Astrocyte (in vitro differentiated cells and primary cell): ENCODE data around the gene PROKR2. TPM values are rescaled to one million over a fixed set of nuclear protein-coding genes. Genes with fewer than 3 reads are reported as not detected.

Experiments
- DNase-seq: peaks from one replicate; pipeline ENCODE4 v3.0.0-alpha.2; 2010; ENCODE audit warnings: low read depth
- FAIRE-seq: peaks from 2 replicates; lab custom pipeline; 2011; peaks lifted over from hg19 to GRCh38; lab: Jason Lieb, UNC
- H2AFZ ChIP-seq: 2 replicates; pipeline ENCODE4 v1.6.0; 2012; ENCODE audit warnings: low read depth, low read length, inconsistent platforms
- H3K27ac ChIP-seq: 2 replicates; pipeline ENCODE4 v1.5.1; 2011; ENCODE audit warnings: low read depth, low read length, inconsistent platforms
- H3K27me3 ChIP-seq: 2 replicates; pipeline ENCODE4 v1.6.0; 2011; ENCODE audit warnings: low read length, inconsistent platforms; ENCODE audit not compliant: insufficient read depth
- H3K36me3 ChIP-seq: 2 replicates; pipeline ENCODE4 v1.5.1; 2011; ENCODE audit warnings: low read length, inconsistent platforms; ENCODE audit not compliant: insufficient read depth
- H3K4me1 ChIP-seq: 2 replicates; pipeline ENCODE4 v1.5.1; 2011; ENCODE audit warnings: low read length, inconsistent platforms; ENCODE audit not compliant: insufficient read depth
- H3K4me2 ChIP-seq: 2 replicates; pipeline ENCODE4 v1.6.0; 2012; ENCODE audit warnings: low read length, inconsistent platforms
- H3K4me3 ChIP-seq: 2 replicates; pipeline ENCODE4 v1.5.1; 2011; ENCODE audit warnings: low read depth, mild to moderate bottlenecking, low read length, inconsistent platforms; ENCODE audit not compliant: insufficient read depth
- H3K79me2 ChIP-seq: 2 replicates; pipeline ENCODE4 v1.6.0; 2012; ENCODE audit warnings: mild to moderate bottlenecking, low read length, inconsistent platforms; ENCODE audit not compliant: insufficient read depth
- H3K9ac ChIP-seq: 2 replicates; pipeline ENCODE4 v1.6.0; 2012; ENCODE audit warnings: mild to moderate bottlenecking, low read length, inconsistent platforms
- H3K9me3 ChIP-seq: 2 replicates; pipeline ENCODE4 v1.5.1; 2012; ENCODE audit warnings: low read depth, mild to moderate bottlenecking, low read length, inconsistent platforms; ENCODE audit not compliant: insufficient read depth
- H4K20me1 ChIP-seq: 2 replicates; pipeline ENCODE4 v1.6.0; 2012; ENCODE audit warnings: low read length, inconsistent platforms; ENCODE audit not compliant: insufficient read depth
- H3K27ac Mint-ChIP-seq: one replicate; pipeline ENCODE4 v1.8.0; 2021; ENCODE audit warnings: mild to moderate bottlenecking, mixed read lengths; ENCODE audit not compliant: unreplicated experiment
- H3K27me3 Mint-ChIP-seq: one replicate; pipeline ENCODE4 v1.8.0; 2021; ENCODE audit warnings: low read depth, mixed read lengths; ENCODE audit not compliant: unreplicated experiment
- H3K36me3 Mint-ChIP-seq: one replicate; pipeline ENCODE4 v1.8.0; 2021; ENCODE audit warnings: low read depth, mixed read lengths; ENCODE audit not compliant: unreplicated experiment
- H3K4me1 Mint-ChIP-seq: one replicate; pipeline ENCODE4 v1.8.0; 2021; ENCODE audit warnings: low read depth, mixed read lengths; ENCODE audit not compliant: unreplicated experiment
- H3K4me3 Mint-ChIP-seq: one replicate; pipeline ENCODE4 v1.8.0; 2021; ENCODE audit warnings: mild to moderate bottlenecking, moderate library complexity, mixed read lengths; ENCODE audit not compliant: unreplicated experiment
- H3K9me3 Mint-ChIP-seq: one replicate; pipeline ENCODE4 v1.8.0; 2021; ENCODE audit warnings: mild to moderate bottlenecking, mixed read lengths; ENCODE audit not compliant: unreplicated experiment
- EZH2 ChIP-seq: IDR thresholded peaks from 2 replicates; pipeline ENCODE4 v1.6.1; 2012; ENCODE audit warnings: mild to moderate bottlenecking, low read length, inconsistent platforms; ENCODE audit not compliant: insufficient read depth
- total RNA-seq: library from RNA; stranded (reverse); gene quantifications from 2 replicates; pipeline ENCODE4 v1.2.1, GENCODE V29; 2021
- TF ChIP-seq, protein P1 (sequence below): IDR thresholded peaks from 2 replicates; pipeline ENCODE4 v1.5.1; 2011; ENCODE audit warnings: low read depth, mild to moderate bottlenecking, inconsistent platforms, low read length, moderate library complexity; ENCODE audit not compliant: insufficient read depth

The PROKR2 gene
- total RNA-seq, 1 donor from 2014 or later = not detected

DNA sequence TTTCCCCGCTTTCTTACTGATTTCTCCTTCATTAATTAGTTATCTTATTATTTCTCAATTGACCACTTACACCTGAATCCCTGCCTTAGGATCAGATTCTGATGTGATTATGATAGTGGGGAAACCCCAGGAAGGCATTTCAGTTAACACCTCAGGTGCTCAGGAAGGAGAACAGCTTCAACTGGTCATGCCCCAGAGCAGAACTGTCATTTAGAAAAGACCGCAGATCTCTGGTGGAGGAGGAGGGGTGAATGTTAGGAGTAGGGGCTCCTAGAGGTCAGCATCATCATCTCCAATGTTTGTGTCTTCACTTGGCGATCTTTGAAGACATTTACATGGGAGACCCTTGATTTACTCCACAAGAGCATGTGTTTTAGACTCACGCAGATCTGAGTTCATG, 44.5 kb downstream of the PROKR2 start:
- Mint-ChIP-seq H3K4me1 (no peaks in the 10 kb centered on the region), H3K4me3 (no peak overlapping the region), H3K27ac (no peak overlapping the region), H3K36me3 (no peaks in the 10 kb centered on the region), H3K27me3 (peaks cover 28% of the 10 kb centered on the region), H3K9me3 (peaks cover 6% of the 10 kb centered on the region)
- no peaks in the 10 kb centered on the region for H3K4me1 ChIP-seq
- FAIRE-seq (no peak), DNase-seq (no peak)
- TF ChIP-seq, protein P1, sequence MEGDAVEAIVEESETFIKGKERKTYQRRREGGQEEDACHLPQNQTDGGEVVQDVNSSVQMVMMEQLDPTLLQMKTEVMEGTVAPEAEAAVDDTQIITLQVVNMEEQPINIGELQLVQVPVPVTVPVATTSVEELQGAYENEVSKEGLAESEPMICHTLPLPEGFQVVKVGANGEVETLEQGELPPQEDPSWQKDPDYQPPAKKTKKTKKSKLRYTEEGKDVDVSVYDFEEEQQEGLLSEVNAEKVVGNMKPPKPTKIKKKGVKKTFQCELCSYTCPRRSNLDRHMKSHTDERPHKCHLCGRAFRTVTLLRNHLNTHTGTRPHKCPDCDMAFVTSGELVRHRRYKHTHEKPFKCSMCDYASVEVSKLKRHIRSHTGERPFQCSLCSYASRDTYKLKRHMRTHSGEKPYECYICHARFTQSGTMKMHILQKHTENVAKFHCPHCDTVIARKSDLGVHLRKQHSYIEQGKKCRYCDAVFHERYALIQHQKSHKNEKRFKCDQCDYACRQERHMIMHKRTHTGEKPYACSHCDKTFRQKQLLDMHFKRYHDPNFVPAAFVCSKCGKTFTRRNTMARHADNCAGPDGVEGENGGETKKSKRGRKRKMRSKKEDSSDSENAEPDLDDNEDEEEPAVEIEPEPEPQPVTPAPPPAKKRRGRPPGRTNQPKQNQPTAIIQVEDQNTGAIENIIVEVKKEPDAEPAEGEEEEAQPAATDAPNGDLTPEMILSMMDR = no peak
- TF ChIP-seq EZH2 = no peak
- H3K4me2 ChIP-seq = no peak overlapping the region
- H3K9me3 ChIP-seq = no peaks in the 10 kb centered on the region
- H3K36me3 ChIP-seq = no peaks in the 10 kb centered on the region
- H4K20me1 ChIP-seq = no peaks in the 10 kb centered on the region
- H2AFZ ChIP-seq = no peak overlapping the region
- no peak overlapping the region for H3K4me3 ChIP-seq
- no peak overlapping the region for H3K27ac ChIP-seq
- H3K9ac ChIP-seq = no peak overlapping the region
- H3K27me3 ChIP-seq = no peaks in the 10 kb centered on the region
- H3K79me2 ChIP-seq = no peaks in the 10 kb centered on the region

DNA sequence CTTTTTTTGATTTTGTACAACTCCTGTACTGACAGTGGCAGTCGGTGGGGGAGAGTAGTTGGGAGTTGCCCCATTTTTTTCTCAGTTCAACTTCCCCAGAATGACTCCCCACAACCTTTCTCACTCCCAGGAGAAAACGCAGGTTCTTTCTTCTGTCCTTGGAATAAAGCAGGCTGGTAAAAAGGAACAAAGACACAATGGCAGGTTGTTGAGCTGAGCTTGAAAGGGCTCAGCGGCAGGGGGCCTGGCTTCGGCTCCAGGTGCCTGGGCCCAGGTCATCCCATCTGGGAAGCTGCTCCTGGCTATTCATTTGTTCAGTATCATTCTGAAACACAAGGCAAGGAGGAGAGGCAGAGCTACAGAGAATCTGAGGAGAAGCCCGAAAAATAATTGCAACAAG, 46.2 kb downstream of the PROKR2 start:
- H3K27ac Mint-ChIP-seq = no peak overlapping the region
- H3K4me3 Mint-ChIP-seq = no peak overlapping the region
- H2AFZ ChIP-seq = no peak overlapping the region
- no peaks in the 10 kb centered on the region for H3K36me3 Mint-ChIP-seq
- no peak overlapping the region for H3K4me2 ChIP-seq
- H3K27me3 ChIP-seq = no peaks in the 10 kb centered on the region
- no peaks in the 10 kb centered on the region for H4K20me1 ChIP-seq
- H3K9me3 ChIP-seq = no peaks in the 10 kb centered on the region
- no peak for TF ChIP-seq EZH2
- TF ChIP-seq, protein P1 = no peak
- peaks cover 6% of the 10 kb centered on the region for H3K9me3 Mint-ChIP-seq
- peaks cover 28% of the 10 kb centered on the region for H3K27me3 Mint-ChIP-seq
- H3K4me1 ChIP-seq = no peaks in the 10 kb centered on the region
- H3K4me1 Mint-ChIP-seq = no peaks in the 10 kb centered on the region
- no peaks in the 10 kb centered on the region for H3K79me2 ChIP-seq
- H3K36me3 ChIP-seq = no peaks in the 10 kb centered on the region
- no peak overlapping the region for H3K4me3 ChIP-seq
- DNase-seq = no peak
- H3K9ac ChIP-seq = no peak overlapping the region
- no peak overlapping the region for H3K27ac ChIP-seq
- no peak for FAIRE-seq

DNA sequence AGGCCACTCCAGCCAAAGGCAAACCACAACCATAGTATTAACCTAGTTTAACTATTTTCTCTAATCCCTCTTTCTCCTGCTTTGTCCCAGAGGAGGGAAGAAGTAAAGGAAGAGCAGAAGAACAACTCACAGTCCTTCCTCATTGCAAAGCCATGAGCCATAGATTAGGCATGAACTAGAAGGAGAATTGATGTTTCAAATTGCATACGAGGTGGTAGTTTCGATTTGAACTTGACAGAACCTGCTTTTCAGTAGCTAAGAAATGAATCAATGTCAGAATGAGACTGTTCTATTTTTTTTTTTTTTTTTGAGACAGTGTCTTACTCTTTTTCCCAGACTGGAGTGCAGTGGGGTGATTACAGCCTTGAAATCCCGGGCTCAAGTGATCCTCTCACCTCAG, 48.3 kb downstream of the PROKR2 start:
- Histone ChIP-seq H3K36me3 (no peaks in the 10 kb centered on the region), H3K9me3 (no peaks in the 10 kb centered on the region), H3K79me2 (no peaks in the 10 kb centered on the region), H2AFZ (no peak overlapping the region), H4K20me1 (no peaks in the 10 kb centered on the region), H3K4me1 (no peaks in the 10 kb centered on the region), H3K9ac (no peak overlapping the region), H3K4me2 (no peak overlapping the region), H3K27me3 (no peaks in the 10 kb centered on the region), H3K4me3 (no peak overlapping the region), H3K27ac (no peak overlapping the region)
- no peak overlapping the region for H3K4me3 Mint-ChIP-seq
- H3K27ac Mint-ChIP-seq = no peak overlapping the region
- peaks cover 20% of the 10 kb centered on the region for H3K27me3 Mint-ChIP-seq
- TF ChIP-seq, protein P1 = no peak
- no peak for TF ChIP-seq EZH2
- FAIRE-seq (no peak), DNase-seq (no peak)
- no peaks in the 10 kb centered on the region for H3K4me1 Mint-ChIP-seq
- H3K9me3 Mint-ChIP-seq = no peaks in the 10 kb centered on the region
- H3K36me3 Mint-ChIP-seq = no peaks in the 10 kb centered on the region
